ENCODE data around the gene ANKRD40CL.
"Not testable (repeated sequence)": the region's sequence is repeated elsewhere in the genome, so short reads cannot be mapped to it uniquely, and the experiment has no call there.

Gene ANKRD40CL

DNA sequence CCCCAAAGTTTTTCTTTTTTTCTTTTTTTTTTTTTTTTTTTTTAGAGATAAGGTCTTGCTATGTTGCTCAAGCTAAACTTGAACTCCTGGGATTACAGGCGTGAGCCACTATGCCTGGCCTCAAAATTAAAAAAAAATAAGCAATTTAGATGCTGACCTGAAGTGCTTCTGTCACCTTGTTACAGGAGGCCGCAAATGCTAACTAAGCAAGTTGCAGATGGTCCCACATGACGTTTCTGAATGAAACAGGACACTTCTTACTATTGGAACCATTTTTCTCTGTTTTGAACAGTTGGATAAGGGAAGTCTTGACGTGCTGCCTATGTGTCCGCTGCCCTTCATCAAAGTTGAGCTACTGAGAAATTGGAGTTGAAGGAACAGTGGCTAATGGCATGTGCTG is 8.8 kb downstream of the ANKRD40CL start:
- DNase-seq, result no peak

DNA sequence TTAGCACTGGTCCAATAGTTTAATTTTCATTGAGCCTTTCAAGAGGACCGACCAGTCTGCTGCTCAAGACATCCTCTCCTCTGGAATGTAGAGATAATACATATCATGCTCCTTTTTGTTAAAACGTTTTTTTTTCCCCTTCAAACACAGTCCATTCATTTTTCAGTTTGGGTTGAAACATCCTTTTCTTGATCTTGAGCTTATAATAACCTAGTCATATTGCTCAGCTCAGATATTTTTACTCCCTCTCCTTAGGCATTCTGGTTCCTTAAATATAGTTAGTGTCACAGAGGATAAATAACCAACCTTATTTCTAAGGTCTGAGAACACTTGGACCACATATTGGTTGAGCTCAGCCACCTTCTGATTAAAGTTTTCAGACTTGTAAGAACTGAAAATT is 12.8 kb downstream of the ANKRD40CL start:
- no peak for DNase-seq

DNA sequence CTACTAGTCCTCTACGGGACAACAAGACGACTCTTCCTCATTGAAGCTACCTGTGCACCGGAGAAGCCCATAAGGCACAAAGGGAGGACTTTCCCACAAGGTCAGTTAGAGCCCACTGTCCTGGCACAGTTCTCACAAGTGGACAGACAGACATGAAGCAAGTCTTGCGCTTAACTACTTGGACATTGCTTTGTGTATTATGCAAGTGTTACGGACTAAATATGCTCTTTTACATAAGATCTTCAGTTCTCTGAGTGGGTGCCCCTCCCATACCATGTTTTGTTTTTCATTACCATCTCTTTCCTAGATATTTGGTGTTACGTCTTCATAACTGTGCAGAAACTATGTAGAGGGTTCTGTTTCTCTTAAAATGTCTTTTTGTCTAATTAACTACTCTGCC is 18.1 kb downstream of the ANKRD40CL start:
- DNase-seq, result no peak

DNA sequence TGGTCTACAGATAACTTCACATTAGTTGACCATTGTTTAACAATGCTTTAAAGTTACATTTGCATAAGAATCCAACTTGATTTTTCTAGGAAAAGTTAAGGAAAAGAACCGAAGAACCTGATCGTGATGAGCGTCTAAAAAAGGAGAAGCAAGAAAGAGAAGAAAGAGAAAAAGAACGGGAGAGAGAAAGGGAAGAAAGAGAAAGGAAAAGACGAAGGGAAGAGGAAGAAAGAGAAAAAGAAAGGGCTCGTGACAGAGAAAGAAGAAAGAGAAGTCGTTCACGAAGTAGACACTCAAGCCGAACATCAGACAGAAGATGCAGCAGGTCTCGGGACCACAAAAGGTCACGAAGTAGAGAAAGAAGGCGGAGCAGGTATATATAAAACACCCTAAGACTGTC is 21.7 kb downstream of the ANKRD40CL start:
- no peak for DNase-seq

DNA sequence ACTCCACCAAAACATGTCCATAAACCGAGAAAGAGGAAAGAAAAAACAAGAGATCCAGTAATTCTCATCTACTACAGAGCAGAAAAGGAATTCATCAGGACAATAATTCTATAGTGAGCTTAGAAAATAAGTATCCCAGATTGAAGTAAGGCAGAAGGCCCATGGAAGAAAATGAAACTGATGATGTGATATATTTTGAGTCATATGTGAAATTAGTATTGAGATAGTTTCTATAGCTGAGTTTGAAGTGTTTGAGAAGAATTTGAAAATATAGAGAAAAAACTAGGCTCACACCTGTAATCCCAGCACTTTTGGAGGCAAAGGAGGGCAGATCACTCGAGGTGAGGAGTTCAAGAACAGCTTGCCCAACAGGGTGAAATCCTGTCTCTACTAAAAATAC is 28.2 kb downstream of the ANKRD40CL start:
- no peak for DNase-seq

DNA sequence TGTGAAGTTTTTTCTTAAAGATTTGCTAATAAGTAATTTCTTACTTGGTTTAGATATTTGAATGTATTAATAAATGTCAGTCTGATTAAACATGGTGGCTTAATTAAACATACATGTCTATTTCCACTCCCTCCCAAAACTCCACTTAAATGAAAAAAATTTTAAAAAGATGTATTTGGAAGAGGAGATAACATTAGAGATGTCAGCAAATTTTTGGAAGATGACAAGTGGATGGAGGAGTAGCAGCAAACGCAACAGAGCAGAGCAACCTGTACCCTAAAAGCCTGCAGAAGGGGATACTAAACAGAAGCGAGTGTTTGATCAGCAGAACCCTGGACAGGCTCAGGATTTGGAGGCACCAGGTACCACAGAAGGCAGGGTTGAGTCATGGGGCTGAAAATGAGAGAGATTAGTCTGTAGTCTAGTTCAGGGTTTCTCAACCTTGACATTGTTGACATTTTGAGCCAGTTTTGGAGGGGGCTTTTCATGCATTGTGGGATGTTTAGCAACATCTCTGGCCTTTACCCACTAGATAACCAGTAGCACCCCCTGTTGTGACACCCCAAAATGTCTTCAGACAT is 30.1 kb downstream of the ANKRD40CL start:
- DNase-seq, result peak; percentile 18

DNA sequence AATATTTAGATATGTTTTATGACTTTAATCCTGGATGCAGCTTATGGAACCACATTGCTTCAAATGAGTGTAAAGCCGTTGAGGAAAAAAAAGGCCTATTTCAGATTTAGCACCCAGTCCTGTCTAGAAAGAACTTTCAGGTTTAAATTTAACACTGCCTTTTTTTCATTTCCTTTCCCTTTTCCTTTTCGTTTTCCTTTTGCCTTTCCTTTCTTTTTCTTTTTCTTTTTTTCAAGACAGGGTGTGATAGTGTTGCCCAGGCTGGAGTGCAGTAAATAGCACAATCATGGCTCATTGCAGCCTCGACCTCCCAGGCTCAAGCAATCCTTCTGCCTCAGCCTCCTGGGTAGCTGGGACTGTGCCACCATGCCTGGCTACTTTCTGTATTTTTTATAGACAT is 32.0 kb downstream of the ANKRD40CL start:
- DNase-seq, result no peak

DNA sequence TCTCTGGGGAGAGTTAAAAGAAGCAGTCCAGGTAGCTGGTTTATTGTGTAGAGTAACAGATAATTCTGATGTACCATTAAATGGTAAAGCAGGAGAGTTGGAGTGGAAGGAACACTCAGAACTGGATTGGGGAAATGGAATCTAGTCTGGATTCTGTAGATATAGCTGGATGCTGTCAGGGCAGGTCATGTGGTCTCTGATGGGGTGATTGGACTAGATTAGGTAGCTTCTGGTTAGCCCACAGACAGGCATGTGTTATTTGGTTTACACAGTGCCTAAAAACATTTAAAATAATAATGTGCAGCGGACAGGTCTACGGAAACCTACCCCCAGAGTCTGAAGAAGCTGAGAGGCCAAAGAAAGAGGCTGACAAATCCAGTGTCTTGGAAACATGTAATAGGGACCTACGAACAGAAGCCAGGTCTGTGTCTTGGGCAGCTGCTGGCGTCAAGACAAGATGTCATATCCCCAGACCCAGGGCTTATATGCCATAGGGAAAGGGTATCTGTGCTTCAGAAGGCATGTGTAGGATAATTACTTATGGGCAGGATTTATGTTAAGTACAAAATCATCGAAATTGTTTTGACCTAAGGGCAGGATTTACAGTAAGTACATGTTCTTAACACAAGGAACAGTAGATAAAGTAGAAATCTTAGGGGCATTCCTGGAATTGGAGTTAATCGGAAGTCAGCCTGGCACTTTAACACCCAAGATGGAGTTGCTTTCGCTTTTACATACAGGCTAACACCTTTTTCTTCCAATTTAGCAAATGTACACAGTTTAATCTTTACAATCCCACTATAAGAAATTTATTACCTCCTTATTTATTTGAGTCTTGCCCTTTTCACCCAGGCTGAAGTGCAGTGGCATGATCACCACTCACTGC is 35.5 kb downstream of the ANKRD40CL start:
- DNase-seq, result no peak

DNA sequence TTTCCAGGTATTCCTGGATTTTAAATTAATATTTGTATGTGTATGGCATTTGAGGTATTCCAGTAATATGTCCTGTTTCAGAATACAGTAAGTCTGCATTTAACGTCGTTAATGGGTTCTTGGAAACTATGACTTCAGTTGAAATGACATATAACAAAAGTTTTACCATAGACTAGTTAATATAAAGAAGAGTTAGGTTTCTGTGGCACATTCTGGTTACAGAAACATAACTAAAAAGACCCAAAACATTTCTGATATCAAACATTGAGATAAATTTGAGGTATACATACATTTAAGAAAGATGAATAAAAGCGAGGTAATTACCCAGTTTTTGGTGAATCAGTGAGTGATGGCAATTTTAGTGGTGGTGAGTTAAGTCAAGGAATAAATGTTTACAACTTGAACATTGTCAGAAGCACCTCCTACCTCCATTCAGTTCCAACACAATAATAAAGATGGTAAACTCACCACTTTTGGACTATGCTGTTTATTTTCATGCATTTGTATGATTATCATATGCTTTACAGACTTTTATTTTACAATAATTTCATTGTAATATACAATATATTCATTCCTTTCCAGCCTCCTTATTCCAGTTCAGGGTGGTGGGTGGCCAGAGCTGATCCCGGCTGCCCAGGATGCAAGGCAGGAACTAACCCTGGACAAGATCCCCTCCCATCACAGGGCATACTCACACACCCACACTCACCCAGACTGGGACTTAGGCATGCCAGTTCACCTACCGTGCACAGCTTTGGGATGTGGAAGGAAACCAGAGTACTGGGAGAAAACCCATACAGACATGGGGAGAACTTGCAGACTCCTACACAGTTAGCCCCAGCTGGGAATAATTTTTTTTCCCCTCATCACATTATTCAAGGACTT is 38.2 kb downstream of the ANKRD40CL start:
- DNase-seq, result no peak

DNA sequence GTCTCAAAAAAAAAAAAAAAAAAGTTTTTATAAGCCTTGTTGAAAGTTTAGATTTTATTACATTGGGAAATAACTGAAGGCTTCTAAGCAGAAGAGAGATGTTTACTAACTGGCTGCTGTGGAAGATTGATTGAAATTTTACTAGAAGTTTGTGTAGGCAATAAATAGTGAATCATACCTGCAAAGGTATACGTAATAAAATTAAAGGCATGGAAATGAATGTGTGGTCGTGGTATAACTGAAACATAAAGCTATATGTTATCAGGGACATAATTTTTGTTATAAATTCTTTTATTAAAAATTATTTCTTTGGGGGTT is 39.2 kb downstream of the ANKRD40CL start:
- no peak for DNase-seq

DNA sequence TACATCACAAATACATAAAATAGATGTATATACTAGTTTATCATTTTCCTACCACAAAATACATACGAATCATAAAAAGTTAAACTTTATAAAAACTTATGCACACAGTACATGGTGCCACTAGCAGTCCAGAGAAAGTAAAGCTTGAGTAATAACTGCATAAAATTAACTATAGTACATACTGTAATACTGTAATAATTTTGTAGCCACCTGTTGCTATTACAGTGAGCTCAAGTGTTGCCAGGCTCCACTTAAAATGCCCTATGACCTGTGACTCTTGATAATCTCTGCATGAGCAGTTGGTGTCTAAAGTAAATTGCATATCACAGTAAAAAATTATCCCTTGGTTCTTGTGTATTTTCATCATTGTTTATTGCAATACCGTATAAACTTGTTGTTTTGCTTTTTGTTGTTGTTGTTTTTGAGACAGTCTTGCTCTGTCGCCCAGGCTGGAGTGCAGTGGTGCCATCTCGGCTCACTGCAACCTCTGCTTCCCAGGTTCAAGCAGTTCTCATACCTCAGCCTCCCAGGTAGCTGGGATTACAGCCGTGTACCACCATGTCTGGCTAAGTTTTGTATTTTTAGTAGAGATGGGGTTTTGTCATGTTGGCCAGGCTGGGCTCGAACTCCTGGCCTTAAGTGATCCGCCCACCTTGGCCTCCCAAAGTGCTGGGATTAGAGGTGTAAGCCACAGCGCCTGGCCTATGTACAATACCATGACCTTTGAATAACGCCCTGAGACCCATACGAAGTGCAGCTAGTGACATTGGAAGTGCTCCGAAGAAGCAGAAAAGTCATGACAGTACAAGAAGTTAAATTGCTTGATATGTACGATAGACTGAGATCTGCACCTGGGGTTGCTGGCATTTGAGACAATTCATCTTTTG is 41.3 kb downstream of the ANKRD40CL start:
- DNase-seq, result no peak

DNA sequence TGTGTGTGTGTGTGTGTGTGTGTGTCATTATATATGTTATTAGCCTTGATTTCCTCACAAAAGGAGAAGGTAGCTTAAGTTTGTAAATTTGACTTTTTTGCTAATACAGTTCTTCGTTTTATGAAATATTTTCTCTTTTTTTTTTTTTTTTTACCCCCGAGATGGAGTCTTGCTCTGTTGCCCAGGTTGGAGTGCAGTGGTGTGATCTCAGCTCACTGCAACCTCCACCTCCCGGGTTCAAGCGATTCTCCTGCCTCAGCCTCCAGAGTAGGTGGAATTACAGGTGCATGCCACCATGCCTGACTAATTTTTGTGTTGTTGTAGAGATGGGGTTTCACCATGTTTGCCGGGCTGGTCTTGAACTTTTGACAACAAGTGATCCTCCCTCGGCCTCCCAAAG is 42.7 kb downstream of the ANKRD40CL start:
- not testable (repeated sequence) for DNase-seq

DNA sequence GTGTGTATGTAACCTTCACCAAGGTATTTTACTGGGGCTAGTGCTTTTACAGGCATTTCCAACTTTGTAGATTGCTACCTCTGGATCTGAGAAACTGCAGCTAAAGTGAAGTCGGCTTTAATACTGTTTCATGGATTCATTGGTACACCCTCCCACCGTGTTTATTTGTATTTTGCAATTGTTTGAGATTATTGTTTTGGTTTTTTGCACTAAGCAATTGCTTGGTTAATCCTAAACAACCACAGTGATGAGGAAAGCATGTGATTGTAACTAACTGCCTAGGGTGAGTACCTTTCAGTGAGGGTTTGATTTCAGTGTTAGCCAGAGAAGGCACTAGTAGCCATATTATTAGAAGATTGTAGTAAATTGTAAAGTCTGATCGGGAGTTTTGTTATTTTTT is 44.6 kb downstream of the ANKRD40CL start:
- no peak for DNase-seq

DNA sequence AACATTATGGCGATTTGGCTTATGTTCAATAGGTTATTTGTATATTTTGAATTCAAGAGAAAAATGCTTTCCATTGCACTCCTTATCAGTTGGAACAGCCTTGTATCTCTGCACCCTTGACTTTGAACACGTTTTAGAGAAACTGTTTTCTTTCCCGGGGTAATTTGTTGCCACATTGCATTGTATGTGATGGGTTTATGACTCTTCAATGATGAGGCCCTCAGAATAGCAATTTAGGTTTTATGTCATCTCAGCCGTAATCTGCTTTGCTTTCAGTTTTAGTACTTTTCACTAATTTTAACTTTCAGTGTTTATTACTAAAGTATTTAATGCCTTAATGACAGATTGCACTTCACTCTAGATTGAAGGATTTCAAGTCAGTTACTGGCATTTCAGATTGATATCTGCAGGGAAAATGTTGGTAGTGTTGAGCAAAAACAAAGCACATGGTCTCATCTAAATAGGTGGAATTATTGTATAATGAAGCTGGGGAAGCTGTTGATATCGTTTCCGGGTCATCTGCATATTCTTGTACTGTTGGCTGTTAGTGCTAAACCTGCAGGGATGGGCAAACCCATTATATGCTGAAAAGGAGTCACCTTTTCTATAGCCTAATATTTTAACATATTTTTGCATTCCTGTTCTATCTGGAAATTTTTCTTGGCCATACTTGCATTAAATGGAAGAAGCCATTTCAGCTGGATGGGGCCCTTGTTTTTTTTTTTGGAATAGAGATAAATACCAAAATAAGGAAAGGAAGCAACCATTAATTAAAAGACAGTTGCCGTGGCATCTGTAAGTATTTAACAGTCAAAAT is 45.9 kb downstream of the ANKRD40CL start:
- DNase-seq, result no peak

DNA sequence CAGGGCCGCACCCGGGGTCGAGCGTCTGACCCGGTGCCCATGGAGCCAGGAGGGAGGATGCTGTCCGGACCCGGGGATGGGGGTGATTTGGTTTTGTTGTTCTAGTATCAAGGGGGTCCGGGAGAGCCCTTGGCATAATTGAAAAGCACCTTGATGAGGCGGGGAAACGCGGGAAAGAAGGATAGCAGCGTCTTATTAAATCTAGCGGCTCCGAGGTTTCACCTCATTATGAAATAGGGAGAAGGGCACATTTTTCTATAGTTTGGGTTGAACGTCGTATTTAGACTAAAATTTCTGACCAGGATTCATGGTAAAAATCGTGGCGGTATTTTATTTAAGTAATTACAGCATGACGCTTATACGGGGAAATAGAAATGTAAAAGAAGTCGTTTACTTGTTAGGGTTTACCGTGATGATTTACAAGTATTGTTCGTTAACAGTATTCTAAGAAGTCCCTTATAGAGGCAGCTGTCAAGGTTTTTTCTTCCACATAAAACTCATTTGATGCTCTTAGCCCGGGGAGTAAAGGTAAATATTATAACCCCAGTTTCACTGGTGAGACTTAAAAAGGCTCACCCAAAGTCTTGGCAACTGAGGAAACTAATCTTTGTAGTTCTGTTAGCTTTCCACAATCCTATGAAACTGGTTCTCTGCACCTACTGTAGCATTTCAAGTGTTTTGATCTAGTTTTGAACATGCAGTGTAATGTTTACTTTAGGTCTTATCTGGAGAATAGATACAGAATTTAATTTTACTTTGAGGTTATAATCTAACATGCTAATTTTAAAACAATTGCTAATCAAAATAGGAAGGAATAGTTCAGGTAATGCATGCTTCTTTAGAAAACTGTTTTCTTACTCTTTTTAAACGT is 47.2 kb downstream of the ANKRD40CL start:
- DNase-seq, result no peak

DNA sequence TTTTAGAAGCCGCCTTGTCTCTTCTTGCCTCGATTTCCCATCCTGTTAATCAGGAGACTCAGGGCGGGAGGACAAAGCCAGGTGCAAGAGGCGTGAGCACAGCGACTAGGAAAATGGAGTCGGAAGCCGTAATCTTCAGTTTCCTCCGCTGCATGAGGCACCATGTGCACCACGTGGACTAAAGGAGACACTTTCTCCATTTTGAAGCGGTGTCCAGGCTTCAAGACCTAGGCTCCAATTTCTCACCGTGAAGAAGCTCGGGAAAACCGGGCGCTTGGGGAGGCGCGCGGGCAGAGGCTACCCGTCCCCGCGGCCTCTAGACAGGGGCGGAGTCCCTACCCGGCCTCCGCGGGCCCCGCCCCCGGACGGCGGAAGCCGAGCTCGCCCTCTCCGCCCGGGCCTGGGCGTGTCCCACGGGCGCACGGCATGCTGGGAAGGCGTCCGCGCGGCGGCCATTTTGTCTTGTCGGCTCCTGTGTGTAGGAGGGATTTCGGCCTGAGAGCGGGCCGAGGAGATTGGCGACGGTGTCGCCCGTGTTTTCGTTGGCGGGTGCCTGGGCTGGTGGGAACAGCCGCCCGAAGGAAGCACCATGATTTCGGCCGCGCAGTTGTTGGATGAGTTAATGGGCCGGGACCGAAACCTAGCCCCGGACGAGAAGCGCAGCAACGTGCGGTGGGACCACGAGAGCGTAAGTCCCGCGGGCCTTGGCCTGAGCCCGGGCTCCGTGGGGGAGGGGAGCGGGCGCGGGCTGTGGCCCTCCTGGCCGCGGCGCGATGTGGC is 48.0 kb downstream of the ANKRD40CL start, which contains the start of gene LUC7L3:
LUC7L3 (plus strand) TSS at position 460 of the 780 bp plus-strand sequence; CDS start at position 590, 130 bp downstream.
- DNase-seq, result peak; percentile 94

DNA sequence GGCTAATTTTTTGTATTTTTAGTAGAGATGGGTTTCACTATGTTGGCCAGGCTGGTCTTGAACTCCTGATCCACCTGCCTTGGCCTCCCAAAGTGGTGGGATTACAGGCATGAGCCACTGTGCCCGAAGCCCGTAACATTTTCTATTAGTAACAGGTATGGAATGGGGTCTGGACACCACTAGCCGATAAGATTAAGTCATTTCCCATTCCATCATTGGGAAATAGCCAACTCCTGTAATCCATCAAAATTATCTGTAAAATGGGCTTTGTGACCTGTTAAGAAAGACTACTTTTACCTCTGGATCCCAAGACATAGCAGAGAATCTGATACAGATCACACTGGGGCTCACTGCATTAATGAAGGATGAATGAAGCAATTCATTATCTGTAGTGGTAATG is 51.8 kb downstream of the ANKRD40CL start:
- no peak for DNase-seq

DNA sequence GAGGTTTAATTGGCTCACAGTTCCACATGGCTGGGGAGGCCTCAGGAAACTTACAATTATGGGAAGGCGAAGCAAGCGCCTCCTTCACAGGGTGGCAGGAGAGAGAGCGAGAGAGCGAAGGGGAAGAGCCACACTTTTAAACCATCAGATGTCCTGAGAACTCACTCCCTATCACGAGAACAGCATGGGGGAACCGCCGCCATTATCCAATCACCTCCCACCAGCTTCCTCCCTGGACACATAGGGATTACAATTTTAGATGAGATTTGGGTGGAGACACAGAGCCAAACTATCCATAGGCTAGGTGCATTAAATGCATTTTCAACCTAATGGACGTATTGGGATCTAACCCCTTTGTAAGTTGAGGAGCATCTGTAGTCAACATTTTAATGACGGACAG is 54.7 kb downstream of the ANKRD40CL start:
- no peak for DNase-seq
